GM12872 (cell line): ENCODE measurements around the gene SLC25A13.

Experiments
- TF ChIP-seq, protein P1 (sequence below): IDR thresholded peaks from 3 replicates; pipeline ENCODE4 v1.5.1; 2011; ENCODE audit warnings: low read depth, mild to moderate bottlenecking, low read length, moderate library complexity; ENCODE audit not compliant: insufficient read depth

The SLC25A13 gene

DNA sequence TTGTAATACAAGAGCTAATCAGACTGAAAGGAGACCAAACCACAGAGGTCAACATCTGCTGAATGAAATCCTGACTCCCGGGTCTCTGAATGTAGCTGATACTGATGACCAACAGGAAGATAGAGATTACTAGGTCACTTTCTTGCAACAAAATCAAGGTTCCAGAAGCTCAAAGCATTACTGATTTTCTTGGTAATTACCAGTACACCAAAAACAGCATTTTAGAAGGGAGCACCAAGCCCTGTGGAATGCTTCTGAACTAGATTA lies 177.7 kb downstream of the SLC25A13 start:
- TF ChIP-seq, protein P1, sequence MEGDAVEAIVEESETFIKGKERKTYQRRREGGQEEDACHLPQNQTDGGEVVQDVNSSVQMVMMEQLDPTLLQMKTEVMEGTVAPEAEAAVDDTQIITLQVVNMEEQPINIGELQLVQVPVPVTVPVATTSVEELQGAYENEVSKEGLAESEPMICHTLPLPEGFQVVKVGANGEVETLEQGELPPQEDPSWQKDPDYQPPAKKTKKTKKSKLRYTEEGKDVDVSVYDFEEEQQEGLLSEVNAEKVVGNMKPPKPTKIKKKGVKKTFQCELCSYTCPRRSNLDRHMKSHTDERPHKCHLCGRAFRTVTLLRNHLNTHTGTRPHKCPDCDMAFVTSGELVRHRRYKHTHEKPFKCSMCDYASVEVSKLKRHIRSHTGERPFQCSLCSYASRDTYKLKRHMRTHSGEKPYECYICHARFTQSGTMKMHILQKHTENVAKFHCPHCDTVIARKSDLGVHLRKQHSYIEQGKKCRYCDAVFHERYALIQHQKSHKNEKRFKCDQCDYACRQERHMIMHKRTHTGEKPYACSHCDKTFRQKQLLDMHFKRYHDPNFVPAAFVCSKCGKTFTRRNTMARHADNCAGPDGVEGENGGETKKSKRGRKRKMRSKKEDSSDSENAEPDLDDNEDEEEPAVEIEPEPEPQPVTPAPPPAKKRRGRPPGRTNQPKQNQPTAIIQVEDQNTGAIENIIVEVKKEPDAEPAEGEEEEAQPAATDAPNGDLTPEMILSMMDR = no peak

DNA sequence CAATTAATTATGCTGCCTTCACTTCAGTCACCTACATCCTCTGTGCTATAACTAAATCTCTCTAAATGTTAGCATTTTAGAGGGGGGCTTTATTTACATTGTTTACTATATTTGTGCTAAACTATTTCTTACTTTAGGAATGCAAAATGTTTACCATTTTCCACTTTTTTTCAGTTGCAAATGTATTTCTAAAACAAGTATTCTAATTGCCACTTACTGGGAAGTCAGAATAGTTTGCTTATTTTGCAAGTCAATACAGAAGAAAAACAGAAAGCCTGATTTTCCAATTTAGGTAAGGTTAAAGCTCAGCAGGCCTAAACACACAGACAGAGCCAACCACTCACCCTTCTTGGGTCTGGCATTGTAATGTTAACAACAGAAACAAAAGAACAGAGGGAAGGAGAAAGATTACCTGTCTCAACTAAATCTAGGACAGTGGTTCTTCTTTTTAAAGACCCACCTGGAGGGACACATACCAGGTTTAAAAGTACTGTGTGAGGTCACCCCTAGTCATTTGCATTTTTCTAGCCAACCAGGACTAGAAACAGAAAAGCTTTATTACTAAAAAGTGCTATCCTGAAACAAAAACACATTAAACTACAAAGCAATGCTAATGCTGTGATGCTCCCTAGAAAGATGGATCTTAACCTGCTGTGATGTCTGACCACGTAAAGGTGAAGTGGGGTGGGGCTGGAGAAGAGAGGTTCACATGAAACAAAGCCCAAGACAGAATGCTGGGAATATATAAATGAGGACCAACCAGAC lies 178.2 kb downstream of the SLC25A13 start:
- TF ChIP-seq, protein P1 = no peak

DNA sequence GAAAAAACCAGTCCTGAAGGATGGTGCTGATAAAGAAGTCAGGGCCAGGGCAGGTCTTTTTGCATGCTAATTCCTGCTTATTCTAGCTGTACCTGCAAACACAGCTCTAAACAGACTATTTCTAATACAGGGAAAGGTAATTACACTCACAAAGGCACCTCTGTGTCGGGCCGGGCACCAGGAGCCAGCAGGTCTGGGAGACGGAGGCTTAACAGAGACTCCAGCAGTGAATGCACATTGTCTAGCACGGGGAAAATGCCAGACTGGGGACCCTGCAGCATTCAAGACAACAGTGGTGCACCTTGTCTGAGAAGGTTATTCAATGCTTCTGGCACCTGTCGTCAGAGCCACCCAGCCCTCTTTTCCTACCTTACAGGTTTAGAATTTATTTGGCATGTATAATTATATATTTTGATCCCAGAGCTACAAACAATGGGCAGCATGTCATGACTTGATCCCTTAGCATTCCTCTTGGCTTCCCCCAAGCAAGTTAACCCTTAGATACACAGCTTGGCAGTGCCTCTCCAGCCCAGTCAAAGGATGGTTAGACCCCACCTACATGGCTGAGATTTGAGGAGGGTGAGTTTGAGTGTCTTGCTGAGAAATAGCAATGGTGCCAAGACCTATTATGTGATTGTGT lies 185.2 kb downstream of the SLC25A13 start:
- TF ChIP-seq, protein P1 = no peak

DNA sequence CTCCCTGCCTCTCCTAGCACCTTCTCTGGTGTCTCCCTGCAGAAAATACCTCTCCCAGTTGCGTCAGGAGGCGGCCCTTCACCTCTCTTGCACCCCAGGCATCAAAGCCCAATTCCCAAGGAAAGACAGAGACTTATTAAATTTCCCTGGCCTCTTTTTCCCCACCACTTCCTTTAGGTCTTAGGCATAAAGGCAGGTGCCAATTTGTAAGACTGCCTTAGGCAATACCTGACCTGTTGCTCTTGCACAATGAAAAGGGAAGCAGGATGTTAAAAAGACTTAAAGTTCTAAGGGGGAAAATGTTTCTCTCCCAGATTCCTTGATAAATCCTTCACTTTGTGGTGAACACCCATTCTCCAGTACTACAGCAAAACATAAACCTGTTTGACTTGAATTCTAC lies 186.7 kb downstream of the SLC25A13 start:
- TF ChIP-seq, protein P1 = no peak

DNA sequence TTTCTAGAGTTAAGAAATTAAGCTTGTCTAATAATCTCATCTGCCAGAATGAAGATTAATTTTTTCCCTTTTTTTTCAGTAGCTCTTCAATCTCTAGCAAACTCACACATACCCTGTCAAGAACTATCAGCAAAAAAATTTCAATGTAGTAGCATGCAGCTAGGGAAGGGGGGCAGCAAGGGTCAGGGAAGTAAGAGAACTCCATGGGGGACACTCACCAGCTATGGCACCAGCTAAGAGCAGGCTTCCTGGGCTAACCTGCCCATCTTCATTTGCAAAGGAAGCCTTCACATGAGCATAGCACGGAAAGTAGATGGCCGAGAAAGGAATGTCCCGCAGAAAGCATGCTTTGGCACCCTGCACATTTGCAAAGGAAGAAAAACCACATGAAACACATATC lies 190.4 kb downstream of the SLC25A13 start:
- TF ChIP-seq, protein P1 = no peak

DNA sequence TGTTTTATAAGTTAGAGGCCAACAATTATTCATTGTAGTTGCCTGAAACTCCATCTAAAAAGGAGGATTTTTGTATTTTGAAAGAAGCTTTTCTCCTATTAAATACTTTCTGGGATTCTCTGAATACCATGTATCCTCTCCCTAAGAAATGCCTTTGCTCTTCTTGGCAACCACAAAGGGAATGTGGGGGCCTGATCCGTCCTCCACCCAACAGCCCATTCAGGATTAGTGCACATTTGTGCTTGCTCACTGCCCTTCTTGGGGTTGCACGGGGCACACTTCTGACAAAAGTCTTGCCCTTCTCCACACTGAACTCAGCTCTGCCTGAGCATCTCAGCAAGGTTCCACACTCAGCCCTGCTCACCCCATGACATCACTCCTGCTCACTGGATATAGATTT lies 194.2 kb downstream of the SLC25A13 start:
- TF ChIP-seq, protein P1 = no peak

DNA sequence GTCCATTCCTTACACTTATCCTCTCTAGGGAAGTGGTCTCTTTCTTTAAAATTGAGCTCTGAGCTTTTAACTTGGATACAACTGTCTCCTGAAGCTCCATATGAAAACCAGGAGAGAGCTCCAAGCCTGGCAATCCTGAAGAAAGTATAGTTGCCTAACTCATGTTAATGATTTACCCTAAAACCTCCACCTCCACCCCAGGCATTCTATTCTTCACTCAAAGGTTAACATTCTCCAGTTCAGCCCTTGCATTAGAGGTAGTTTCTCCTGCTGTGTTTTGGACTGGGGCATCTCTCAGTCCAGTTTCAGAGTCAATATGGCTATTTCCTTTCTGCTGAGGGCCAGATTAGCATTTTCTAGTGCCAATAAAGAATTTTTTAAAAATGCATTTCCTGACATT lies 195.5 kb downstream of the SLC25A13 start:
- TF ChIP-seq, protein P1 = no peak
